IMR-90 (cell line): ENCODE results near the gene TSPAN16. TPM values are rescaled to one million over a fixed set of nuclear protein-coding genes. Genes with fewer than 3 reads are reported as not detected.

ENCODE experiments used
- ATAC-seq: fragments of 200-7000 bp; cut with Tn5 transposase; 2 replicates; pipeline ENCODE4 v1.9.1; 2020; ENCODE audit warnings: low read depth, mild to moderate bottlenecking, moderate library complexity
- BruUV-seq: library from RNA; stranded (reverse); fragments of 400-500 nt; replicated peaks from 2 replicates; lab custom pipeline; 2021; lab: Mats Ljungman, UMichigan
- CTCF ChIA-PET: fragments of 300-600 bp; formaldehyde crosslinking; extraction: SDS; loops from one replicate; lab custom pipeline; 2021; ENCODE audit warnings: antibody characterized with exemption; lab: Yijun Ruan, JAX
- POLR2A ChIA-PET: fragments of 300-600 bp; sonication (Branson Sonifier 250); formaldehyde crosslinking; loops from one replicate; lab custom pipeline; 2022; ENCODE audit warnings: antibody characterized with exemption; ENCODE audit not compliant: unreplicated experiment; lab: Charles Lee
- DNase-seq: peaks from one replicate; pipeline ENCODE4 v3.0.0; 2013
- H2AFZ ChIP-seq: replicated peaks from 2 replicates; pipeline ENCODE3; 2013; ENCODE audit warnings: low read length, mild to moderate bottlenecking; ENCODE audit not compliant: poor library complexity
- H2AK5ac ChIP-seq: 2 replicates; pipeline ENCODE4 v1.6.1; 2013; ENCODE audit warnings: low read depth, low read length, inconsistent platforms
- H2AK9ac ChIP-seq: replicated peaks from 2 replicates; pipeline ENCODE3; 2013; ENCODE audit warnings: mild to moderate bottlenecking, low read depth, low read length, moderate library complexity; ENCODE audit not compliant: poor library complexity
- H2BK120ac ChIP-seq: 2 replicates; pipeline ENCODE4 v1.6.1; 2013; ENCODE audit warnings: low read depth, low read length, inconsistent platforms
- H2BK15ac ChIP-seq: 3 replicates; pipeline ENCODE4 v1.6.1; 2013; ENCODE audit warnings: low read depth, low read length, inconsistent platforms
- H2BK20ac ChIP-seq: 2 replicates; pipeline ENCODE4 v1.6.1; 2013; ENCODE audit warnings: low read depth, mild to moderate bottlenecking, inconsistent platforms, low read length, moderate library complexity
- H2BK5ac ChIP-seq: 2 replicates; pipeline ENCODE4 v1.6.1; 2013; ENCODE audit warnings: mild to moderate bottlenecking, low read depth, low read length, inconsistent platforms; ENCODE audit not compliant: poor library complexity, severe bottlenecking
- H3K14ac ChIP-seq: replicated peaks from 2 replicates; pipeline ENCODE4 v1.6.1; 2013; ENCODE audit warnings: low read depth, low read length, inconsistent platforms
- H3K18ac ChIP-seq: 2 replicates; pipeline ENCODE4 v1.6.1; 2013; ENCODE audit warnings: low read depth, low read length, control low read depth
- H3K23ac ChIP-seq: 2 replicates; pipeline ENCODE4 v1.6.1; 2013; ENCODE audit warnings: low read depth, low read length, inconsistent platforms
- H3K27ac ChIP-seq: 2 replicates; pipeline ENCODE4 v1.5.1; 2013; ENCODE audit warnings: mild to moderate bottlenecking, control low read depth, low read length; ENCODE audit not compliant: insufficient read depth
- H3K27me3 ChIP-seq: 2 replicates; pipeline ENCODE4 v1.6.1; 2013; ENCODE audit warnings: low read length; ENCODE audit not compliant: control insufficient read depth, insufficient read depth
- H3K36me3 ChIP-seq: 2 replicates; pipeline ENCODE4 v1.6.1; 2013; ENCODE audit warnings: low read length, mixed read lengths; ENCODE audit not compliant: control insufficient read depth, insufficient read depth
- H3K4ac ChIP-seq: 2 replicates; pipeline ENCODE4 v1.6.1; 2013; ENCODE audit warnings: low read depth, low read length, inconsistent platforms
- H3K4me1 ChIP-seq: 2 replicates; pipeline ENCODE4 v1.6.1; 2013; ENCODE audit warnings: low read length, mixed read lengths; ENCODE audit not compliant: control insufficient read depth, insufficient read depth
- H3K4me2 ChIP-seq: 2 replicates; pipeline ENCODE4 v1.6.1; 2013; ENCODE audit warnings: low read depth, mild to moderate bottlenecking, control low read depth, low read length, moderate library complexity
- H3K4me3 ChIP-seq: 2 replicates; pipeline ENCODE4 v1.5.1; 2013; ENCODE audit warnings: low read depth, mild to moderate bottlenecking, control low read depth, low read length, moderate library complexity; ENCODE audit not compliant: insufficient read depth
- H3K56ac ChIP-seq: 2 replicates; pipeline ENCODE4 v1.6.1; 2013; ENCODE audit warnings: low read length, inconsistent platforms; ENCODE audit not compliant: insufficient read depth; ENCODE audit errors: extremely low read depth
- H3K79me1 ChIP-seq, 2 experiments: 2 replicates each; pipeline ENCODE4 v1.6.1; 2013; ENCODE audit warnings: low read length in 2 of 2, inconsistent platforms in 1 of 2, low read depth in 1 of 2
- H3K9ac ChIP-seq: 2 replicates; pipeline ENCODE4 v1.6.1; 2013; ENCODE audit warnings: low read depth, low read length, control low read depth
- H3K9me1 ChIP-seq: 2 replicates; pipeline ENCODE4 v1.6.1; 2013; ENCODE audit warnings: low read length, inconsistent platforms; ENCODE audit not compliant: insufficient read depth
- H3K9me3 ChIP-seq: 2 replicates; pipeline ENCODE4 v1.6.1; 2013; ENCODE audit warnings: low read length; ENCODE audit not compliant: control insufficient read depth, insufficient read depth
- H4K20me1 ChIP-seq: 2 replicates; pipeline ENCODE4 v1.6.1; 2013; ENCODE audit warnings: low read length, inconsistent platforms; ENCODE audit not compliant: insufficient read depth
- H4K5ac ChIP-seq: 2 replicates; pipeline ENCODE4 v1.6.1; 2013; ENCODE audit warnings: mild to moderate bottlenecking, low read depth, low read length, control low read depth
- H4K8ac ChIP-seq, 2 experiments: 2 replicates each; pipeline ENCODE4 v1.6.1; 2013; ENCODE audit warnings: low read depth in 2 of 2, low read length in 2 of 2, control low read depth in 1 of 2, inconsistent platforms in 1 of 2
- H4K91ac ChIP-seq: 2 replicates; pipeline ENCODE4 v1.6.1; 2013; ENCODE audit warnings: low read depth, low read length, inconsistent platforms; ENCODE audit not compliant: insufficient read depth
- BHLHE40 ChIP-seq: fragments of 150-350 bp; IDR thresholded peaks from 2 replicates; pipeline ENCODE4 v1.6.1; 2016; ENCODE audit warnings: mild to moderate bottlenecking, low read depth, low read length
- CEBPB ChIP-seq: IDR thresholded peaks from 2 replicates; pipeline ENCODE4 v1.6.1; 2012; ENCODE audit warnings: low read depth, low read length, improper control_type of control experiment
- CHD1 ChIP-seq: IDR thresholded peaks from 2 replicates; pipeline ENCODE4 v1.6.1; 2012; ENCODE audit warnings: low read depth, low read length, improper control_type of control experiment
- ELK1 ChIP-seq: fragments of 150-350 bp; IDR thresholded peaks from 2 replicates; pipeline ENCODE4 v1.6.1; 2016; ENCODE audit warnings: low read depth, mild to moderate bottlenecking, low read length, moderate library complexity, borderline replicate concordance
- FOS ChIP-seq: fragments of 150-350 bp; IDR thresholded peaks from 2 replicates; pipeline ENCODE4 v1.6.1; 2016; ENCODE audit warnings: low read depth, low read length
- MAFK ChIP-seq: IDR thresholded peaks from 2 replicates; pipeline ENCODE4 v1.6.1; 2012; ENCODE audit warnings: low read depth, low read length, improper control_type of control experiment
- POLR2A ChIP-seq: IDR thresholded peaks from 2 replicates; pipeline ENCODE4 v1.6.1; 2012; ENCODE audit warnings: mild to moderate bottlenecking, low read depth, low read length
- RCOR1 ChIP-seq: IDR thresholded peaks from 2 replicates; pipeline ENCODE4 v1.6.1; 2012; ENCODE audit warnings: mild to moderate bottlenecking, low read length, improper control_type of control experiment; ENCODE audit not compliant: insufficient replicate concordance
- RFX5 ChIP-seq: IDR thresholded peaks from 2 replicates; pipeline ENCODE4 v1.8.0; 2012; ENCODE audit warnings: low read depth, mild to moderate bottlenecking, low read length, moderate library complexity
- SMC3 ChIP-seq: fragments of 150-350 bp; IDR thresholded peaks from 2 replicates; pipeline ENCODE4 v1.6.1; 2016; ENCODE audit warnings: low read depth, mild to moderate bottlenecking, antibody characterized with exemption, low read length, moderate library complexity
- USF2 ChIP-seq: fragments of 150-350 bp; IDR thresholded peaks from 2 replicates; pipeline ENCODE4 v1.6.1; 2017; ENCODE audit warnings: mild to moderate bottlenecking, antibody characterized with exemption, low read length, low read depth
- WGBS, 2 experiments: methylation state at CpG; one replicate each; pipeline versions ENCODE4 v1.1.5 to v1.1.7; 2013; ENCODE audit warnings: missing lambda C conversion rate in 2 of 2; ENCODE audit not compliant: insufficient read length in 1 of 2; ENCODE audit errors: extremely low coverage in 2 of 2; 5-methylcytosine and 5-hydroxymethylcytosine counted together
- dilution Hi-C: fragments of 300-500 bp; cut with HindIII; formaldehyde crosslinking; loops from one replicate; pipeline ENCODE4 v1.14.3; 2018; ENCODE audit warnings: low sequenced_read_pairs; ENCODE audit not compliant: unreplicated experiment
- in situ Hi-C: fragments of 300-500 bp; cut with MboI; formaldehyde crosslinking; loops from 3 replicates; pipeline ENCODE4 v1.14.3; 2019; ENCODE audit warnings: low sequenced_read_pairs, inconsistent platforms, mixed read lengths
- intact Hi-C: fragments of 100-400 bp; cut with micrococcal nuclease; formaldehyde crosslinking; loops from 2 replicates; pipeline ENCODE4 v1.10.0; 2022
- polyA plus RNA-seq, 3 experiments: library from polyadenylated mRNA; depleted of rRNA; stranded (reverse); fragments of >200 nt; gene quantifications; 2 replicates each; pipeline ENCODE4 v1.2.3, GENCODE V29; 2012; ENCODE audit warnings: low replicate concordance in 1 of 3
- total RNA-seq: library from RNA; depleted of rRNA; stranded (reverse); fragments of >200 nt; gene quantifications from 2 replicates; pipeline ENCODE4 v1.2.3, GENCODE V29; 2012

The TSPAN16 gene
- total and polyA plus RNA-seq, 2 of the 4 experiments (the other 2 are of a cell fraction), result not detected

GRCh38 chr19:11349171-11349570 is 53.2 kb downstream of the TSPAN16 start:
- Histone ChIP-seq H3K27me3 (no peaks in the 10 kb centered on the region), H4K8ac (no peak overlapping the region), H3K4me3 (no peak overlapping the region), H3K56ac (no peak overlapping the region), H3K14ac (no peak overlapping the region), H2AK9ac (no peak overlapping the region), H3K4me1 (peaks cover 8% of the 10 kb centered on the region), H2BK20ac (no peak overlapping the region), H4K5ac (no peak overlapping the region), H3K4me2 (no peak overlapping the region), H2AK5ac (no peak overlapping the region), H4K20me1 (peaks cover 2% of the 10 kb centered on the region; the same call in 1 of the 2 replicates), H3K79me1 (peaks cover 10 to 16% of the 10 kb centered on the region in 2 experiments; a peak in 3 of 4 replicates), H3K9ac (no peak overlapping the region), H3K18ac (no peak overlapping the region), H2BK5ac (no peak overlapping the region), H3K27ac (no peak overlapping the region), H3K4ac (no peak overlapping the region), H4K91ac (no peak overlapping the region), H2AFZ (no peak overlapping the region), H3K9me1 (peaks cover 5% of the 10 kb centered on the region), H3K23ac (no peak overlapping the region), H2BK15ac (no peak overlapping the region), H3K36me3 (no peaks in the 10 kb centered on the region), H2BK120ac (no peak overlapping the region), H3K9me3 (peaks cover 8% of the 10 kb centered on the region; the same call in 1 of the 2 replicates)
- dilution Hi-C loops, result no loop called here
- ChIA-PET CTCF (no interaction called here), POLR2A (no interaction called here)
- no CpG with 5 or more reads among the region's 4 CpGs for WGBS, 2 experiments
- in situ Hi-C loops, result no loop called here
- ATAC-seq (no peak), DNase-seq (no peak)
- no peak for TF ChIP-seq BHLHE40
- TF ChIP-seq RFX5, result no peak
- no peak for TF ChIP-seq MAFK
- TF ChIP-seq RCOR1, result no peak
- TF ChIP-seq SMC3, result no peak
- no peak for TF ChIP-seq POLR2A
- TF ChIP-seq CHD1, result no peak
- no peak for TF ChIP-seq USF2
- no peak for TF ChIP-seq FOS
- TF ChIP-seq ELK1, result no peak
- no peak for TF ChIP-seq CEBPB
- BruUV-seq, result no TSS peak
- intact Hi-C loops, result no loop called here
